ENCODE data around the gene NAIP.
"Not testable (repeated sequence)": the region's sequence is repeated elsewhere in the genome, so short reads cannot be mapped to it uniquely, and the experiment has no call there.

DNA sequence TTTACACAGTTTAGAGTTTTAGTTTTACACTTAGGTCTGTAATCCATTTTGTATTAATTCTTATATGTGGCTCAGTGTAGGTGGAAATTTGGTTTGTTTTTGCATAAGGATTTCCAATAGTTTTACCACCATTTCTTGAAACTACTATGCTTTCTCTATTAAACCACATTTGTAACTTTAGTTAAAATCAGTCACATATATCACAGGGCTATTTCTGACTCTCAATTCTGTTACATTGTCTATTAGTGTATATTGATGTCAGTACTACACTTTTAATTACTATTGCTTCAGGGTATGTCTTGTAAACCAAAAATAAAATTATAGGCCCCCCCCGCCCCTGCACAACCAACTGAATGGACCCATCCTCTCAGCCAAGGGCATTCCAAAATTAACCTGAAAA, 92.6 kb downstream of the NAIP start:
- TF ChIP-seq, protein P1, sequence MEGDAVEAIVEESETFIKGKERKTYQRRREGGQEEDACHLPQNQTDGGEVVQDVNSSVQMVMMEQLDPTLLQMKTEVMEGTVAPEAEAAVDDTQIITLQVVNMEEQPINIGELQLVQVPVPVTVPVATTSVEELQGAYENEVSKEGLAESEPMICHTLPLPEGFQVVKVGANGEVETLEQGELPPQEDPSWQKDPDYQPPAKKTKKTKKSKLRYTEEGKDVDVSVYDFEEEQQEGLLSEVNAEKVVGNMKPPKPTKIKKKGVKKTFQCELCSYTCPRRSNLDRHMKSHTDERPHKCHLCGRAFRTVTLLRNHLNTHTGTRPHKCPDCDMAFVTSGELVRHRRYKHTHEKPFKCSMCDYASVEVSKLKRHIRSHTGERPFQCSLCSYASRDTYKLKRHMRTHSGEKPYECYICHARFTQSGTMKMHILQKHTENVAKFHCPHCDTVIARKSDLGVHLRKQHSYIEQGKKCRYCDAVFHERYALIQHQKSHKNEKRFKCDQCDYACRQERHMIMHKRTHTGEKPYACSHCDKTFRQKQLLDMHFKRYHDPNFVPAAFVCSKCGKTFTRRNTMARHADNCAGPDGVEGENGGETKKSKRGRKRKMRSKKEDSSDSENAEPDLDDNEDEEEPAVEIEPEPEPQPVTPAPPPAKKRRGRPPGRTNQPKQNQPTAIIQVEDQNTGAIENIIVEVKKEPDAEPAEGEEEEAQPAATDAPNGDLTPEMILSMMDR (IDR thresholded peaks at IDR 0.05): not testable (repeated sequence)
- TF ChIP-seq RELA (CRISPR knock-in tag; IDR thresholded peaks at IDR 0.05; ENCODE audit: borderline replicate concordance); GRHL2 (CRISPR knock-in tag; IDR thresholded peaks at IDR 0.05; ENCODE audit: insufficient replicate concordance, severe bottlenecking); ZNF232 (CRISPR knock-in tag; IDR thresholded peaks at IDR 0.05); CBFB (CRISPR knock-in tag; IDR thresholded peaks at IDR 0.05; ENCODE audit: low read depth); GABPB1 (CRISPR knock-in tag; IDR thresholded peaks at IDR 0.05); NR3C1 (CRISPR knock-in tag; conservative IDR thresholded peaks at IDR 0.05; ENCODE audit: low read depth); NR2C2 (CRISPR knock-in tag; IDR thresholded peaks at IDR 0.05): not testable (repeated sequence)
- TF ChIP-seq, protein P2, sequence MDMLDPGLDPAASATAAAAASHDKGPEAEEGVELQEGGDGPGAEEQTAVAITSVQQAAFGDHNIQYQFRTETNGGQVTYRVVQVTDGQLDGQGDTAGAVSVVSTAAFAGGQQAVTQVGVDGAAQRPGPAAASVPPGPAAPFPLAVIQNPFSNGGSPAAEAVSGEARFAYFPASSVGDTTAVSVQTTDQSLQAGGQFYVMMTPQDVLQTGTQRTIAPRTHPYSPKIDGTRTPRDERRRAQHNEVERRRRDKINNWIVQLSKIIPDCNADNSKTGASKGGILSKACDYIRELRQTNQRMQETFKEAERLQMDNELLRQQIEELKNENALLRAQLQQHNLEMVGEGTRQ (CRISPR knock-in tag; IDR thresholded peaks at IDR 0.05): not testable (repeated sequence)
- TF ChIP-seq, protein P3, sequence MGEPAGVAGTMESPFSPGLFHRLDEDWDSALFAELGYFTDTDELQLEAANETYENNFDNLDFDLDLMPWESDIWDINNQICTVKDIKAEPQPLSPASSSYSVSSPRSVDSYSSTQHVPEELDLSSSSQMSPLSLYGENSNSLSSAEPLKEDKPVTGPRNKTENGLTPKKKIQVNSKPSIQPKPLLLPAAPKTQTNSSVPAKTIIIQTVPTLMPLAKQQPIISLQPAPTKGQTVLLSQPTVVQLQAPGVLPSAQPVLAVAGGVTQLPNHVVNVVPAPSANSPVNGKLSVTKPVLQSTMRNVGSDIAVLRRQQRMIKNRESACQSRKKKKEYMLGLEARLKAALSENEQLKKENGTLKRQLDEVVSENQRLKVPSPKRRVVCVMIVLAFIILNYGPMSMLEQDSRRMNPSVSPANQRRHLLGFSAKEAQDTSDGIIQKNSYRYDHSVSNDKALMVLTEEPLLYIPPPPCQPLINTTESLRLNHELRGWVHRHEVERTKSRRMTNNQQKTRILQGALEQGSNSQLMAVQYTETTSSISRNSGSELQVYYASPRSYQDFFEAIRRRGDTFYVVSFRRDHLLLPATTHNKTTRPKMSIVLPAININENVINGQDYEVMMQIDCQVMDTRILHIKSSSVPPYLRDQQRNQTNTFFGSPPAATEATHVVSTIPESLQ (CRISPR knock-in tag; IDR thresholded peaks at IDR 0.05): not testable (repeated sequence)
